K562 (cell line): Measurements from ENCODE around the gene KCNN4. TPM values are rescaled to one million over a fixed set of nuclear protein-coding genes. Genes with fewer than 3 reads are reported as not detected.

Experiments used
- AFF4 ChIP-seq: sonication (generic); formaldehyde crosslinking; IDR thresholded peaks from 2 replicates; pipeline ENCODE4 v1.8.0; 2023; ENCODE audit warnings: mild to moderate bottlenecking, missing genetic modification reagents
- ETS2 ChIP-seq: IDR thresholded peaks from 2 replicates; pipeline ENCODE4 v1.6.1; 2016; ENCODE audit warnings: borderline replicate concordance, missing genetic modification characterization, mild to moderate bottlenecking, moderate library complexity, missing compliant biosample characterization; ENCODE audit not compliant: poor library complexity, severe bottlenecking
- HNRNPK ChIP-seq: fragments of 200-400 bp; formaldehyde crosslinking; IDR thresholded peaks from one replicate; pipeline ENCODE4 v1.6.1; 2018; ENCODE audit warnings: mild to moderate bottlenecking, low read depth, low read length; ENCODE audit not compliant: poor library complexity, severe bottlenecking
- MGA ChIP-seq: fragments of 450-650 bp; IDR thresholded peaks from 2 replicates; pipeline ENCODE4 v1.6.1; 2016; ENCODE audit warnings: mild to moderate bottlenecking, moderate library complexity
- PHF21A ChIP-seq: fragments of 450-650 bp; IDR thresholded peaks from 2 replicates; pipeline ENCODE4 v1.6.1; 2017; ENCODE audit warnings: low read depth, borderline replicate concordance
- PTRF ChIP-seq: fragments of 450-650 bp; IDR thresholded peaks from 2 replicates; pipeline ENCODE4 v1.6.1; 2016; ENCODE audit warnings: mild to moderate bottlenecking, missing genetic modification characterization, missing compliant biosample characterization
- SIRT6 ChIP-seq: IDR thresholded peaks from one replicate; pipeline ENCODE4 v1.6.1; 2012; ENCODE audit warnings: low read depth, mild to moderate bottlenecking, control low read depth, inconsistent platforms, low read length, moderate library complexity
- YBX1 ChIP-seq: fragments of 450-650 bp; IDR thresholded peaks from 2 replicates; pipeline ENCODE4 v1.7.1; 2016; ENCODE audit warnings: mild to moderate bottlenecking
- ZNF146 ChIP-seq: IDR thresholded peaks from one replicate; pipeline ENCODE4 v1.6.1; 2018; ENCODE audit warnings: missing compliant biosample characterization; ENCODE audit not compliant: unreplicated experiment
- ZNF324 ChIP-seq: fragments of 250-450 bp; sonication (Bioruptor Pico); IDR thresholded peaks from 2 replicates; pipeline ENCODE4 v1.4.0; 2020; ENCODE audit warnings: mild to moderate bottlenecking
- ZNF586 ChIP-seq: fragments of 450-650 bp; formaldehyde crosslinking; conservative IDR thresholded peaks from 2 replicates; pipeline ENCODE4 v1.4.0; 2020; ENCODE audit warnings: mild to moderate bottlenecking, moderate library complexity
- polyA plus RNA-seq, 8 experiments: library from polyadenylated mRNA; depleted of rRNA in 4 of 8; stranded (reverse) in 5 of 8; unstranded in 3 of 8; fragments of >200 nt; fragmentation: Nextera tagmentation in 2 of 8; fragmentation: Illumina TruSeq in 1 of 8; extraction: Ambion mirVana in 2 of 8; extraction: Trizol in 1 of 8; gene quantifications; 2 replicates each; pipeline versions ENCODE4 v1.2.1 to v1.2.3, GENCODE V29; 2011 to 2014; ENCODE audit warnings: inconsistent platforms in 1 of 8, missing spikeins in 1 of 8
- total RNA-seq, 7 experiments: library from RNA; depleted of rRNA in 6 of 7; stranded (reverse); fragments of >200 nt in 6 of 7; fragmentation: Illumina TruSeq in 2 of 7; extraction: Trizol in 2 of 7; gene quantifications; 2 replicates each; pipeline versions ENCODE4 v1.2.1 to v1.2.3, GENCODE V29; 2011 to 2021; ENCODE audit warnings: low replicate concordance in 1 of 7

KCNN4 gene
- total and polyA plus RNA-seq, 9 of the 15 experiments (the other 6 are each of a cell fraction or from before 2014, with no cell fraction given) = 0.53 to 37.7 (median 25.9) TPM

GRCh38 chr19:43782689-43783231 is 2.0 kb upstream of the KCNN4 start (continued):
- TF ChIP-seq MGA (peak; percentile 49; the same call in 1 of the 2 replicates), YBX1 (no peak), ZNF146 (no peak), HNRNPK (no peak), ZNF586 (CRISPR knock-in tag) (no peak), AFF4 (no peak), ZNF324 (CRISPR knock-in tag) (no peak), ETS2 (no peak), PHF21A (no peak), PTRF (tag) (no peak), SIRT6 (no peak)
